ENCODE data around the gene UNC13B.

Gene UNC13B

GRCh38 chr9:35116898-35117551 is 44.8 kb upstream of the UNC13B start (continued):
- TF ChIP-seq, protein P1, sequence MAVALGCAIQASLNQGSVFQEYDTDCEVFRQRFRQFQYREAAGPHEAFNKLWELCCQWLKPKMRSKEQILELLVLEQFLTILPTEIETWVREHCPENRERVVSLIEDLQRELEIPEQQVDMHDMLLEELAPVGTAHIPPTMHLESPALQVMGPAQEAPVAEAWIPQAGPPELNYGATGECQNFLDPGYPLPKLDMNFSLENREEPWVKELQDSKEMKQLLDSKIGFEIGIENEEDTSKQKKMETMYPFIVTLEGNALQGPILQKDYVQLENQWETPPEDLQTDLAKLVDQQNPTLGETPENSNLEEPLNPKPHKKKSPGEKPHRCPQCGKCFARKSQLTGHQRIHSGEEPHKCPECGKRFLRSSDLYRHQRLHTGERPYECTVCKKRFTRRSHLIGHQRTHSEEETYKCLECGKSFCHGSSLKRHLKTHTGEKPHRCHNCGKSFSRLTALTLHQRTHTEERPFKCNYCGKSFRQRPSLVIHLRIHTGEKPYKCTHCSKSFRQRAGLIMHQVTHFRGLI (tag by site-specific recombination; IDR thresholded peaks at IDR 0.05) = no peak
- TF ChIP-seq ZNF335 (tag by site-specific recombination; conservative IDR thresholded peaks at IDR 0.05) = peak; percentile 56
- TF ChIP-seq ZSCAN5A (tag by site-specific recombination; IDR thresholded peaks at IDR 0.05) = no peak
- no peak for TF ChIP-seq ZNF629 (tag by site-specific recombination; IDR thresholded peaks at IDR 0.05)
- TF ChIP-seq ZSCAN30 (tag by site-specific recombination; IDR thresholded peaks at IDR 0.05) = 0 out of 2 replicates have a peak, but pooled peaks have one; percentile 19
- TF ChIP-seq ZFHX2 (tag by site-specific recombination; conservative IDR thresholded peaks at IDR 0.05) = no peak
- no peak for TF ChIP-seq WT1 (tag by site-specific recombination; IDR thresholded peaks at IDR 0.05)
- no peak for TF ChIP-seq ZNF157 (tag by site-specific recombination; IDR thresholded peaks at IDR 0.05)
- TF ChIP-seq ZNF433 (tag by site-specific recombination; IDR thresholded peaks at IDR 0.05; ENCODE audit: low read depth) = no peak
- no peak for TF ChIP-seq KLF9 (tag by site-specific recombination; IDR thresholded peaks at IDR 0.05; ENCODE audit: low read depth)
- no peak for TF ChIP-seq ZNF239 (tag by site-specific recombination; IDR thresholded peaks at IDR 0.05)
- no peak for TF ChIP-seq ZNF510 (tag by site-specific recombination; IDR thresholded peaks at IDR 0.05; ENCODE audit: insufficient replicate concordance)
- TF ChIP-seq, protein P2, sequence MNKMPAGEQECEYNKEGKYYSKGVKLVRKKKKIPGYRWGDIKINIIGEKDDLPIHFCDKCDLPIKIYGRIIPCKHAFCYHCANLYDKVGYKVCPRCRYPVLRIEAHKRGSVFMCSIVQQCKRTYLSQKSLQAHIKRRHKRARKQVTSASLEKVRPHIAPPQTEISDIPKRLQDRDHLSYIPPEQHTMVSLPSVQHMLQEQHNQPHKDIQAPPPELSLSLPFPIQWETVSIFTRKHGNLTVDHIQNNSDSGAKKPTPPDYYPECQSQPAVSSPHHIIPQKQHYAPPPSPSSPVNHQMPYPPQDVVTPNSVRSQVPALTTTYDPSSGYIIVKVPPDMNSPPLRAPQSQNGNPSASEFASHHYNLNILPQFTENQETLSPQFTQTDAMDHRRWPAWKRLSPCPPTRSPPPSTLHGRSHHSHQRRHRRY (tag by site-specific recombination; IDR thresholded peaks at IDR 0.05) = no peak
- no peak for TF ChIP-seq YY2 (tag by site-specific recombination; IDR thresholded peaks at IDR 0.05)
- no peak for TF ChIP-seq ZNF560 (tag by site-specific recombination; IDR thresholded peaks at IDR 0.05; ENCODE audit: borderline replicate concordance)
- no peak for TF ChIP-seq KLF17 (tag by site-specific recombination; IDR thresholded peaks at IDR 0.05)
- TF ChIP-seq HOXA7 (CRISPR knock-in tag; IDR thresholded peaks at IDR 0.05; ENCODE audit: borderline replicate concordance) = no peak
- TF ChIP-seq OSR2 (tag by site-specific recombination; IDR thresholded peaks at IDR 0.05) = no peak
- no peak for TF ChIP-seq ZNF248 (tag by site-specific recombination; IDR thresholded peaks at IDR 0.05)
- TF ChIP-seq, protein P3, sequence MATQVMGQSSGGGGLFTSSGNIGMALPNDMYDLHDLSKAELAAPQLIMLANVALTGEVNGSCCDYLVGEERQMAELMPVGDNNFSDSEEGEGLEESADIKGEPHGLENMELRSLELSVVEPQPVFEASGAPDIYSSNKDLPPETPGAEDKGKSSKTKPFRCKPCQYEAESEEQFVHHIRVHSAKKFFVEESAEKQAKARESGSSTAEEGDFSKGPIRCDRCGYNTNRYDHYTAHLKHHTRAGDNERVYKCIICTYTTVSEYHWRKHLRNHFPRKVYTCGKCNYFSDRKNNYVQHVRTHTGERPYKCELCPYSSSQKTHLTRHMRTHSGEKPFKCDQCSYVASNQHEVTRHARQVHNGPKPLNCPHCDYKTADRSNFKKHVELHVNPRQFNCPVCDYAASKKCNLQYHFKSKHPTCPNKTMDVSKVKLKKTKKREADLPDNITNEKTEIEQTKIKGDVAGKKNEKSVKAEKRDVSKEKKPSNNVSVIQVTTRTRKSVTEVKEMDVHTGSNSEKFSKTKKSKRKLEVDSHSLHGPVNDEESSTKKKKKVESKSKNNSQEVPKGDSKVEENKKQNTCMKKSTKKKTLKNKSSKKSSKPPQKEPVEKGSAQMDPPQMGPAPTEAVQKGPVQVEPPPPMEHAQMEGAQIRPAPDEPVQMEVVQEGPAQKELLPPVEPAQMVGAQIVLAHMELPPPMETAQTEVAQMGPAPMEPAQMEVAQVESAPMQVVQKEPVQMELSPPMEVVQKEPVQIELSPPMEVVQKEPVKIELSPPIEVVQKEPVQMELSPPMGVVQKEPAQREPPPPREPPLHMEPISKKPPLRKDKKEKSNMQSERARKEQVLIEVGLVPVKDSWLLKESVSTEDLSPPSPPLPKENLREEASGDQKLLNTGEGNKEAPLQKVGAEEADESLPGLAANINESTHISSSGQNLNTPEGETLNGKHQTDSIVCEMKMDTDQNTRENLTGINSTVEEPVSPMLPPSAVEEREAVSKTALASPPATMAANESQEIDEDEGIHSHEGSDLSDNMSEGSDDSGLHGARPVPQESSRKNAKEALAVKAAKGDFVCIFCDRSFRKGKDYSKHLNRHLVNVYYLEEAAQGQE (tag by site-specific recombination; IDR thresholded peaks at IDR 0.05) = no peak
- TF ChIP-seq SP7 (tag by site-specific recombination; IDR thresholded peaks at IDR 0.05) = no peak
- no peak for TF ChIP-seq ZFP3 (tag by site-specific recombination; IDR thresholded peaks at IDR 0.05; ENCODE audit: low read depth)
- TF ChIP-seq MYNN (tag by site-specific recombination; IDR thresholded peaks at IDR 0.05; ENCODE audit: borderline replicate concordance) = no peak
- no peak for TF ChIP-seq ZNF350 (tag by site-specific recombination; IDR thresholded peaks at IDR 0.05)
- TF ChIP-seq KLF16 (tag by site-specific recombination; IDR thresholded peaks at IDR 0.05) = no peak
- no peak for TF ChIP-seq ZNF677 (tag by site-specific recombination; IDR thresholded peaks at IDR 0.05)
- TF ChIP-seq ZNF514 (tag by site-specific recombination; IDR thresholded peaks at IDR 0.05) = no peak
- TF ChIP-seq ZNF211 (tag by site-specific recombination; IDR thresholded peaks at IDR 0.05; ENCODE audit: low read depth) = no peak
- no peak for TF ChIP-seq ZNF558 (tag by site-specific recombination; IDR thresholded peaks at IDR 0.05)
- TF ChIP-seq ZNF660 (tag by site-specific recombination; IDR thresholded peaks at IDR 0.05) = peak; percentile 57; the same call in 1 of the 2 replicates
- no peak for TF ChIP-seq ZNF521 (tag by site-specific recombination; IDR thresholded peaks at IDR 0.05)
